Parathyroid adenoma (tissue), 2 donors: ENCODE data around the gene BTBD7.

Experiments used
- H2AFZ ChIP-seq: fragments of 300-600 bp; sonication (generic); one replicate; pipeline ENCODE4 v1.7.0; 2017; ENCODE audit warnings: antibody characterized with exemption, mild to moderate bottlenecking
- H3K27ac ChIP-seq: fragments of 300-600 bp; sonication (generic); one replicate; pipeline ENCODE4 v1.7.0; 2017
- H3K27me3 ChIP-seq: fragments of 300-600 bp; sonication (generic); one replicate; pipeline ENCODE4 v1.7.0; 2017; ENCODE audit warnings: low read length; ENCODE audit not compliant: control insufficient read depth, insufficient read depth
- H3K36me3 ChIP-seq: fragments of 300-600 bp; sonication (generic); one replicate; pipeline ENCODE4 v1.7.0; 2017; ENCODE audit warnings: low read length; ENCODE audit not compliant: control insufficient read depth, insufficient read depth
- H3K4me1 ChIP-seq: fragments of 300-600 bp; sonication (generic); one replicate; pipeline ENCODE4 v1.7.0; 2017; ENCODE audit warnings: control low read depth
- H3K4me2 ChIP-seq: fragments of 300-600 bp; sonication (generic); one replicate; pipeline ENCODE4 v1.7.0; 2017; ENCODE audit warnings: low read length
- H3K4me3 ChIP-seq: fragments of 300-600 bp; sonication (generic); one replicate; pipeline ENCODE4 v1.7.0; 2017; ENCODE audit warnings: low read depth, low read length
- H3K79me2 ChIP-seq: fragments of 300-600 bp; sonication (generic); one replicate; pipeline ENCODE4 v1.7.0; 2017; ENCODE audit warnings: control low read depth
- H3K9ac ChIP-seq: fragments of 300-600 bp; sonication (generic); one replicate; pipeline ENCODE4 v1.7.0; 2017; ENCODE audit warnings: mild to moderate bottlenecking
- H3K9me3 ChIP-seq: fragments of 300-600 bp; sonication (generic); one replicate; pipeline ENCODE4 v1.7.0; 2017; ENCODE audit warnings: low read length; ENCODE audit not compliant: control insufficient read depth
- TF ChIP-seq, protein P1 (sequence below): fragments of 300-600 bp; sonication (generic); IDR thresholded peaks from one replicate; pipeline ENCODE4 v1.7.0; 2017; ENCODE audit warnings: antibody characterized with exemption, mild to moderate bottlenecking
- donor health status: primary hyperparathyroidism.

The BTBD7 gene

DNA sequence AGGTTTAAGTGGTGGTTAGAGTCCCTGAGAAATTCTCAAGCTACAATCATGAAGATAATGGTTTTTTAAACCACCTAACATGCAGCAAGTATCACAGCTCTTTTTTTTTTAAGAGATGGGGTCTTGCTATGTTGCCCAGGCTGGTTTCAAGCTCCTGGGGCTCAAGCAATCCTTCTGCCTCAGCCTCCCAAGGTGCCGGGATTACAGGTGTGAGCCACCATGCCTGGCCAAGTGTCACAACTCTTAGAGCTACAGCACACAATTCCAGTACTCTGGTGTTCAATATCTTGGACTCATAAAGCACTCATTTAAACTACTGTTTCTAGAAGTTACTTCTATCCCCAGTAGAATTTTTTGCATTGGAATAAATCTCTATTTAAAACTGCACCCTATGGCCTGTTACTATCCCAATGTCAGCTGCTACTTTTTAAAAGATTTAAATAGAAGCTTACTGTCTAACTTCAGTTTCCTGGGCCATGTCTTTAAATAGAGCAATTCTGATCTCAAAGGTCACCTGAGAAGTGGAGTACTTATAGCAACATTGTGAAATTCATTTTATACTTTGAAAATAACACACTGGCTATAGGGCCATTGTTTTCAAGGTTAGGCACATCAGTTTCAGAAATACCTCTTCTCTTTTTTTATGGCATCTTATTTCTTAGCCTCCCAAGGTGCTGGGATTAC lies 137.4 kb downstream of the BTBD7 start:
- Histone ChIP-seq H3K9me3 (no peaks in the 10 kb centered on the region), H3K4me1 (no peaks in the 10 kb centered on the region), H3K36me3 (no peaks in the 10 kb centered on the region), H3K9ac (no peak overlapping the region), H3K27ac (no peak overlapping the region), H3K4me2 (no peak overlapping the region), H3K79me2 (peaks cover 2% of the 10 kb centered on the region), H3K27me3 (no peaks in the 10 kb centered on the region), H2AFZ (no peak overlapping the region), H3K4me3 (no peak overlapping the region)
- TF ChIP-seq, protein P1, sequence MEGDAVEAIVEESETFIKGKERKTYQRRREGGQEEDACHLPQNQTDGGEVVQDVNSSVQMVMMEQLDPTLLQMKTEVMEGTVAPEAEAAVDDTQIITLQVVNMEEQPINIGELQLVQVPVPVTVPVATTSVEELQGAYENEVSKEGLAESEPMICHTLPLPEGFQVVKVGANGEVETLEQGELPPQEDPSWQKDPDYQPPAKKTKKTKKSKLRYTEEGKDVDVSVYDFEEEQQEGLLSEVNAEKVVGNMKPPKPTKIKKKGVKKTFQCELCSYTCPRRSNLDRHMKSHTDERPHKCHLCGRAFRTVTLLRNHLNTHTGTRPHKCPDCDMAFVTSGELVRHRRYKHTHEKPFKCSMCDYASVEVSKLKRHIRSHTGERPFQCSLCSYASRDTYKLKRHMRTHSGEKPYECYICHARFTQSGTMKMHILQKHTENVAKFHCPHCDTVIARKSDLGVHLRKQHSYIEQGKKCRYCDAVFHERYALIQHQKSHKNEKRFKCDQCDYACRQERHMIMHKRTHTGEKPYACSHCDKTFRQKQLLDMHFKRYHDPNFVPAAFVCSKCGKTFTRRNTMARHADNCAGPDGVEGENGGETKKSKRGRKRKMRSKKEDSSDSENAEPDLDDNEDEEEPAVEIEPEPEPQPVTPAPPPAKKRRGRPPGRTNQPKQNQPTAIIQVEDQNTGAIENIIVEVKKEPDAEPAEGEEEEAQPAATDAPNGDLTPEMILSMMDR = no peak
